OCI-LY3 (cell line): Measurements from ENCODE around the gene MDFIC2.

Experiments
- CTCF ChIP-seq: fragments of 200-600, 300-600 bp; sonication (generic); IDR thresholded peaks from 2 replicates; pipeline ENCODE4 v1.5.1; 2014; ENCODE audit warnings: antibody characterized with exemption, low read length, low read depth
- EZH2phosphoT487 ChIP-seq: fragments of 200-600 bp; shearing (Covaris generic); IDR thresholded peaks from 2 replicates; pipeline ENCODE4 v1.6.1; 2018; ENCODE audit warnings: antibody characterized with exemption, mixed run types, low read depth

GRCh38 chr3:70273492-70273891, 38.9 kb downstream of the MDFIC2 start:
- no peak for TF ChIP-seq CTCF
- TF ChIP-seq EZH2phosphoT487 = no peak
